ENCODE results near the gene ACOX1.
"Not testable (repeated sequence)": the region's sequence is repeated elsewhere in the genome, so short reads cannot be mapped to it uniquely, and the experiment has no call there.

ACOX1 gene

DNA sequence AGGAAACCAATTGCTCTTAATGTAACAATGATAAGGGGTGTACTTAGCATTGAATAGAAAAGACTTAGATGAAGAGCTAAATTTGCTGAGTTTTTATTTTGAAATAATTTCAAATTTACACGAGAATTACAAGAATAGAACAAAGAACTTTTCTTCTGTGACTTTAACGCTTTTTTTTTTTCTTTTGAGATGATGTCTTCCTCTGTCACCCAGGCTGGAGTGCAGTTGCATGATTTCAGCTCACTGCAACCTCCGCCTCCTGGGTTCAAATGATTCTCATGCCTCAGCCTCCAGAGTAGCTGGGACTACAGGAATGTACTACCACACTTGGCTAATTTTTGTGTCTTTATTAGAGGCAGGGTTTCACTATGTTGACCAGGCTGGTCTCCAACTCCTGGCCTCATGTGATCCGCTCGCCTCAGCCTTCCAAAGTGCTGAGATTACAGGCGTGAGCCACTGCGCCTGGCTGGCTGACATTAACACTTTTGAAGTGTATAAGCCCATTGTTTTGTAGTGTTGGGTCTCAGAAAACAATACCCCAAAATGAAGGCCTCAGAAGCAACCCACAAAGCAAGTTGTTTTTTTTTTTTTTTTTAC lies 2.2 kb upstream of the ACOX1 start:
- DNase-seq (ENCODE audit: low read depth) = no peak

DNA sequence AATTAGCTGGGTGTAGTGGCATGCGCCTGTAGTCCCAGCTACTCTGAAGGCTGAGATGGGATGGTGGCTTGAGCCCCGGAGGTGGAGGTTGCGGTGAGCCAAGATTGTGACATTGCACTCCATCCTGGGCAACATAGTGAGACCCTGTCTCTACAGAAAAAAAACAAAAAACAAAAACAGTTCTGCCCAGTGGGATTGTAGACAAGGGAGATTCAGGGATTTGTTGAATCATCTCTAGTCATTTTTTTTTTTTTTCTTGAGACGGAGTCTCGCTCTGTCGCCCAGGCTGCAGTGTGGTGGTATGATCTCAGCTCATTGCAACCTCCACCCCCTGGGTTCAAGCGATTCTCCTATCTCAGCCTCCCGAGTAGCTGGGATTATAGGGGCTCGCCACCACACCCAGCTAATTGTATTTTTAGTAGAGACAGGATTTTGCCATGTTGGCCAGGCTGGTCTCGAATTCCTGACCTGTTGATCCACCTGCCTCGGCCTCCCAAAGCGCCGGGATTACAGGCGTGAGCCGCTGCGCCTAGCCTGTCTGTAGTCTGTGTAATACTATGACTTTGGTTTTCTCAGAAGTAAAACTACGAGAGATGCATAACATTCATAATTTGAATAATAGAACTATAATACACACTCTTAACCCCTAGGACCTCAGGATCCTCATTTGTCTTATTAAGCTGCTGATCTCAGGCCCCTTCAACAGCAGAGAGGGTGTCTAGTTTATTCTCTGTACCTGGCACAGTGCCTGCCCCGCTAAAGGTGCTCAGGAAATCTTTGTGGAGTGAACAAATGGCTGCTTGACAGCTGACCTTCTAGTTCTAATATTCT lies 1.4 kb upstream of the ACOX1 start:
- no peak for DNase-seq (ENCODE audit: low read depth)

DNA sequence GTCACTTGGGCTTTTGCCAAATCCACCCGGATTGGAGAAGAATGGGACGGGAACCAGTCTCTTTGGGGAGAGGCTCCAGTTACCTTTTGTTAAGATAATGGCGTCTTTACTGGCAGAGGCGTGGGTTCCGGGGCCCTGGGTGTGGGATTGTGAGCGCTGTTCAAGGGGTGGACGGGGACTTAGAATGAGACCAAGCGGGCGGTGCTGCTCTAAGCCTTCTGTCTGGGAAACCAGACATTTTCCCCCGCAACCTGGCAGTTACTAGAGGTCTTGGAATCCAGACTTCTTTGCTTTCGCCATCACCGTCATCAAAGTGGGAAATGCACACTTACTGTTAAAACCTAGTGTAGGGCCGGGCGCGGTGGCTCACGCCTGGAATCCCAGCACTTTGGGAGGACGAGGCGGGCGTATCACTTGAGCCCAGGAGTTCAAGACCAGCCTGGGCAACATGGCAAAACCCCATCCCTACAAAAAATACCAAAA lies 780 bp upstream of the ACOX1 start:
- no peak for DNase-seq (ENCODE audit: low read depth)

DNA sequence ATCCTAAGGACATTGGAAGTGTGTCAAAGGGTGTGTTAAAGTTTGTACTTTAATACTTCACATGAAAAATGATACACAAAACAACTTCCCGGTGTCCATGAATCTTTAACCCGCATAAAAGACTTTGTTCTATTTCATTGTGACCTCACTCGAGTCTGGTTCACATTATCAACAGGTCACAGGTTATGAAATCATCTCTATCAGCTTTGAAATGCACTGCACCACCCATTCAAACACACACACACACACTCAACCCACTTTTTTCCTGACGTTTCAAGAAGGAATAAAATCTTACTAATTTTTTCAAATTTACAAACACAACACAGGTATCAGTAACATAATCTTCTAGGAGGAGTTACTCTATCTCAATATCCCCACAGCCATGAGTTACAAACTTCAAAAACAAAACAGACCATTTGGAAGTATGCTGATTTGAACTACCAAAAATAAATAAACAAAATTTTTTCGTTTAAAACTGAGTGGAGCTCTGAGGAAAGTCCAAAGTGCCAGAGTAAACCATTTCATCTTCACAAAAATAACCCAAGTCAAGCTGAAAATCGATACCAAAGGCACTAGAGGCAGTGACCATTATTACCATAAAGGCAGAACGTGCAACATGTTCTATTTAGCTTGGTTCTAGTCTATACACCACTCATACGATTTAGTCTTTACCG lies 2.7 kb downstream of the ACOX1 start:
- DNase-seq (ENCODE audit: low read depth) = no peak

DNA sequence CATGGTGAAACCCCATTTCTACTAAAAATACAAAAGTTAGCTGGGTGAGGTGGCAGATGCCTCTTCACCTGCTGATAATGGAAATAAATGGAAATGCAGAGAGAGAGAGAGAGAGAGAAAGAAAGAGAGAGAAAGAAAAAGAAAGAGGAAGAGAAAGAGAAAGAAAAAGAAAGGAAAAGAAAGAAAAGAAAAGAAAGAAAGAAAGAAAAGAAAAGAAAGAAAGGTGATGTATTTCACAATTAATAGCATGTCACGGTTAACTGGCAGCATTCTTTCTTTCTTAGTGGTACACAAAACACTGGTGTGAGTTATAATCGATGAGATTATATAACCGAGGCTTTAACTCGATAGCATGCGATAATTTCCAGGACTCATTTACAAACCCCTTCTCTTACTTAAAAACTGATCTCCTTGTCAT lies 3.2 kb downstream of the ACOX1 start:
- no peak for DNase-seq (ENCODE audit: low read depth)

DNA sequence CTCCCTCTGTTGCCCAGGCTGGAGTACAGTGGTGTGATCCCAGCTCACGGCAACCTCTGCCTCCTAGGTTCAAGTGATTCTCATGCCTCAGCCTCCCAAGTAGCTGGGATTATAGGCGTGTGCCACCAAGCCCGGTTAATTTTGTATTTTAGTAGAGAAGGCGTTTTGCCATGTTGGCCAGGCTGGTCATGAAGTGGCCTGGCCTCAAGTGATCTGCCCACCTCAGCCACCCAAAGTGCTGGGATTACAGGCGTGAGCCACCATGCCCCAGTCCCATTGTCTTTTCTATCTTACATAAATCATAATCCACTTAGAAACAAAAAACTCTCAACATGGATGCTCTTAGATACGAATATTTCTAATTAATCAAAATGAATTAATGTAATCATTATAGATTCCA lies 3.8 kb downstream of the ACOX1 start:
- DNase-seq (ENCODE audit: low read depth) = not testable (repeated sequence)

DNA sequence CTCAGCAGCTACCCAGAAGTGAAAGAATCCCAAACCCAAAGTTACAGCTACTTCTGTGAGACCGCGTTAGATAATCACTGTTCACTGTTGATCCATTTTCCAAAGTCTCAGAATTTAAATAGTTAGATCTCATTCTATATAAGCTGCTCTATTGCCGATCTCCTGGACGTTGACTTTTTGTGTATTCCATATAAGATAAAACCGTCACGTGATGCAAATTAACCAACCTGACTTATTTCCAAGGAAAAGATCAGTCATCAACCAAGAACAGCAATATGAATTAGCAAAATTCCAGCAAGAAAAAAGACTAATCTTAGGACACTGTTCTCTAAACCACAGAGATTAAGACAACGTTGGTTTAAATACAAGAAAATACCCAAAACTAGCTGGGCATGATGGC lies 8.3 kb downstream of the ACOX1 start:
- no peak for DNase-seq (ENCODE audit: low read depth)

DNA sequence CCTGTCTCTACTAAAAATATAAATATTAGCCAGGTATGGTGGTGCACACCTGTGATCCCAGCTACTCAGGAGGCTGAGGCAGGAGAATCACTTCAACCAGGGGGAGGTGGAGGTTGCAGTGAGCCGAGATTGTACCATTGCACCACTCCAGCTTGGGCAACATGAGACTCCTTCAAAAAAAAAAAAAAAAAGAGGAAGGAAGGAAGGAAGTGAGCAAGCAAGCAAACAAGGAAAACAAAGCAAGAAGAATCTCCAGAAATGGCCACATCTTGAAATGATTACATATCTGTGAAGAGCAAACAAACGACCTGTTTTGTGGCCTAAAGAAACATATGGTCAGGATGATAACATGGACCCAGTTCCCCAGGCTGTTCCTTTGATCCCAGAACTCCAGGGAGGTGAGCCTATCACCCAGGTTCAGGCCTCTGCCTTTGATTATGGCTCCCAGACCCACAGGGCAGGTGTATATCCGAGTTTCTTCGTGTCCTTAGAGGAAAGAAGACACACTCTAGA lies 8.9 kb downstream of the ACOX1 start:
- no peak for DNase-seq (ENCODE audit: low read depth)

DNA sequence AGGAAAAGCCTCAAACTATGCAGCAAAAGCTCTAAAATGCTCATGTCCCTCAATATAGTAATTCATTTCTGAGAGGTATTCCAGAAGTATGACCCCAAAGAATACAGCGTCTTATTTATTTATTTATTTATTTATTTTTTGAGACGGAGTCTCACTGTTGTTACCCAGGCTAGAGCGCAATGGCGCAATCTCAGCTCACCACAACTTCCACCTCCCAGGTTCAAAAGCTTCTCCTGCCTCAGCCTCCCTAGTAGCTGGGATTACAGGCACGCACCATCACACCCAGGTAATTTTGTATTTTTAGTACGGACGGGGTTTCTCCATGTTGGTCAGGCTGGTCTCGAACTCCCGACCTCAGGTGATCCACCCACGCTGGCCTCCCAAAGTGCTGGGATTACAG lies 9.9 kb downstream of the ACOX1 start:
- DNase-seq (ENCODE audit: low read depth) = not testable (repeated sequence)

DNA sequence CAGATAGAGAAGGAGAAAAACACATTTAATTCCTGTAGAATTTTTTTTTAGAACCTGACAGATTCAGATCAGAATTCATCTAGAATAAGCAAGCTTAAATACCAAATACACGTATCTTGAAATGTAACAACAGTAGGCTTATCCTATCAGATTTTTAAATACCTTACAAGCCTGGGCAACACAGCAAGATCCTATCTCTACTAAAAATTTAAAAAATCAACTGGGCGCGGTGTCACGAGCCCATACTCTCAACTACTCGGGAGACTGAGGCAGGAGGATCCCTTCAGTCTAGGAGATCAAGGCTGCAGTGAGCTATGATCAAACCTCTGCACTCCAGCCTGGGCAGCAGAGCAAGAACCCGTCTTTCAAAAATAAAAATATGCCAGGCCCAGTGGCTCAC lies 13.5 kb downstream of the ACOX1 start:
- DNase-seq (ENCODE audit: low read depth) = no peak

DNA sequence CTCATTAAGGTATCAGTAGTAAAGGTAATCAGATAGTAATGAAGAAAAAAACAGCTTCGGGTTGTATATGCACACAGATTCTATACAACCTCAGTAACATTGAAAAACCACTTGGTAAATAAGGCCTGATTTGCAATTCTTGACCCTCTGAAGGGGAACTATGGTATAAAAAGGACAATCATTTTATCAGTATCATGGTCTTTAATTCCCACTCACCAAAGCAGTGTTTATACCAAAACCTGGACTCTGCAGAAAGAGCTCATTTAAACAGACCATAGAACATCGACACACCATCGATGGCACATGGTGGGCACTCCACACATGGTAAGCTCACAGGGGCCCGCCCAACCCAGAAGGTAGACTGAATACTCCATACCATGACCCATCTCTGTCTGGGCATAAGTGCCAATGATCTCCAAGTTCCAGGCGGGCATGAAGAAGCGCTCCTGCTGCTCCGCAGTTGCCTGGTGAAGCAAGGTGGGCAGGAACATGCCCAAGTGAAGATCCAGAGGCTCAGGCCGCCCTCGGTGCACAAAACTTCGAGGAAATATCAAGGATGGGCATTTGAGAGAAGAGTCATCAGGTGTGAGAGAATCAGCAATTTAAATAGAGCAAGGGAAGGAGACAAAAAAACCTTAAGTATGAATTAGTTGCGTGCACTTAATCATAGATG lies 19.0 kb downstream of the ACOX1 start:
- DNase-seq (ENCODE audit: low read depth) = no peak

DNA sequence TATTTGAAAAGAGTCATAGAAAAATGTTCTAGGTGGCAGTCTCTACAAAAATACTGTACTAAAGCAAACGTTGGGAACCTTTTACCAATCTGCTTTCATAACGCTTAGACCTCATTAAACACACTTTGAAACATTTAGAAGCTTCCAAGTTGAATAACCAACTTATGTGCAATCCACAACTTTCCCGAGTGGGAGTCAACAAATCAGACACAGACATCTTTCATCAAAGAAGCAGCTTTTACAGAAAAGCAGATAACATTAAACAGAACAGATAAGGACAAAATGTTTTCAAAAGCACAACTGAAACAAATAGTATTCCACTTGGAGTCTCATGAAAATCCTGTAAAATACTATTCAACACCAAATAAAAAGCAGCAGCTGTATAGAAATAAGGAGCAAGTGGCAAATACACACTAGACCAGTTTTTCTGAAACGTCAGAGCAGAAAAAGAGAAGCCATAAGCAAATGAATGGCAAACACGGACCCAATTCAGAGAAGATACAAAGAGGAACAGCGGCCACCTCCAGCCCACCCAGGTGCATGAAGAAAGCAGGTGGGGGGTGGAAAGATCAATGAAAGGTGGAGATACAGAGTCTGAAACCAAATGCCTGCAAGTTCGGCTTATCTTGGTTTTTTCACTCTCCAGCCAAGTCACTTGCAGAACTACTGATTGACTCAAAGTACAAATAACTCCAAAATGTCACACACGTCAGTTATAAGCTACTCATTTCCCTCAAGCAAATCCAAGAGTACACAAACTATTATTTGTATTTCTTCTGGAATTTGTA lies 19.7 kb downstream of the ACOX1 start:
- DNase-seq (ENCODE audit: low read depth) = no peak

DNA sequence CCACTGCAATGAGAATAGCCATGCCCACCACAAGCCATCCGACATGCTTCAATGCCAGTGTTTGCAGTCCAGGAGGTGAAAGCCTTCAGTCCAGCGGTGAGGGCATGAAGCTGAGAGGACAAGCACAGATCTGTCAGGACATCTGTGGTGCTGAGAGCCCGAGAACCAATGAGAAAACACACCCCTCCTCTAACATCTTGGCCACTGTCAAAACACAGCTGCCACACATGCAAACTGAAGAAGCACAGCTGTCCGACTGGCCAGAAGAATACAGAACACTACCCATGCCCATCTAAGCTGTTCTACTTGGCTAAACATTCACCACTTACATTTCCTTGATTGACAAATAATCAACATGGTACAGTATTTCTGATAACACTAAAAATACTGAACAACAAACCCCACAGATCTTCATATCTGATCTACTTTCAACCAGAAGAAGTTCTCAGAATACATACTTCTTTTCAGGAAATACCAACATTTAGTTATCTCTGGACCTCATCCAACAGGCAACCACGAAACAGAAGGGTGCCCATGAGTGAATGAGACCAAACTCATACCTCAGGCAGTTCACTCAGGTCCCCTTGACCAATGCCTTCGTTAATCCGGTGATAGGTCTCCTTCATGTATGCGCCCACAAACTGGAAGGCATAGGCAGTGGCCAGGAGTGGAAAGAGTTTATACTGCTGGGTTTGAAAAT lies 28.0 kb downstream of the ACOX1 start:
- DNase-seq (ENCODE audit: low read depth) = no peak

DNA sequence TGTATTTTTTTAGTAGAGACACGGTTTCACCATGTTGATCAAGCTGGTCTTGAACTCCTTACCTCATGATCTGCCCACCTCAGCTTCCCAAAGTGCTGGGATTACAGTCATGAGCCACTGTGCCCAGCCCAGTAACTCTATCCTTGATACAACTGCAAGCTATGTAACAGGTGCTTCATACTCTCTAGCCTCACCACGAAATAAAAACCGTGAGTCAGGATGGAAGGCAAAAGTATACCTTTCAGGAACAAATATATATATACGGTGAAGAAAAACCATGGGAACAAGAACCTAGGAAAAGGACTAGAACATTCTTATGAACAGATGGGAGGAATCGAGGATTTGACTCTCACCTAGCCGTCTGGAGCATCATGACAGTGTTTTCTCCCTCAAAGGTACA lies 28.5 kb downstream of the ACOX1 start:
- no peak for DNase-seq (ENCODE audit: low read depth)

DNA sequence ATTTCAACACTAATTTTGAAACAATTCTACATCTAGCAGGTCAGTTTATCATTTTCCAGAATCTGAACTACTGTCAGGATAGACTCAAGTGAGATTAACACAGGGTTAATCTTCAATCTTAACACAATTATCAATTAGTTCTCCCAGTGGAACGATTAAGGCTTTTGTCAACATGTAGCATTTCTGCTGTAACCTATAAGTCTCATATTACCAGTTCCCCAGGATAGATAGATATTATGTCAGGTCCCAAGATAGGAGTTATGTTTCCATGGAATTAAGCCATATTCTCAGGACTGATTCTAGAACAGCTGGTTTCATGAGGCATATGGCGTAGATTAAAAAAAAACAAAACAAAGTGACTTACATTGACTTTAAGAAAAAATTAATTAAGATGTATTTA lies 33.8 kb downstream of the ACOX1 start:
- DNase-seq (ENCODE audit: low read depth) = no peak

DNA sequence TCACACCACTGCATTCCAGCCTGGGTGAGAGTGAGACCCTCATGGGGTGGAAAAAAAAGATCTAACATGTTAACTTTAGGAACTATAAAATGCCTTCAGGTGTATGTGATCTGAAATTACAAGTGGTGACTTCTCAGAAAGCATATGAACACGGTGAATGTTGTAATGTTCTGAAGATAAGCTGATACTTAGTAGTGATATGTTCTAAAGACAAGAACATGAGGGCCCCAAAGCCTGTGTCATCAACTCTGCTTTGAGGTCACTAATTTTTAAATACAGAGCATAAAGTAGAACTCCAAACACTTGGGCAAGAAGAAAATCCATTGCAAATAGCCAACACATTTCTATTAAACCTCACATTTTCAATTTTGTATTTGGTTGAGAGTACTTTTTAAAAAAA lies 35.5 kb downstream of the ACOX1 start:
- no peak for DNase-seq (ENCODE audit: low read depth)

DNA sequence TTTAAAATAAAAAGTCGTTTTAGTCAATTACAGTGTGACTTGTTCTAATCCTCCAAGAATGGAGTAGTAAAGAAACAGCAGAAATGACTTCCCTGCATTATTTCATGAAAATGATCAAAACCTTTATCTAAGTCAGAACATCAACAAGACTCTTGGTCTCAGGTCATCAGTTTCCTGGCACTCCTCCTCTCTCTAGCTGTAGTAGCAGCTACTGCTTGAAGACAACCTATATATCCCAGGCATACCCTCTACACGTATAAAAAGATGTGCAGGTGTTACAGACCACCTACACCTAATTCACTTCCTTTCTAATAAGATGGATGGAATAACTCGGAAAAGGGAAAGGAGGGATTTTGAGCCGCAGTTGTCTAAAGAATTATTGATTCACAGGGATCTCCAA lies 36.5 kb downstream of the ACOX1 start:
- no peak for DNase-seq (ENCODE audit: low read depth)

DNA sequence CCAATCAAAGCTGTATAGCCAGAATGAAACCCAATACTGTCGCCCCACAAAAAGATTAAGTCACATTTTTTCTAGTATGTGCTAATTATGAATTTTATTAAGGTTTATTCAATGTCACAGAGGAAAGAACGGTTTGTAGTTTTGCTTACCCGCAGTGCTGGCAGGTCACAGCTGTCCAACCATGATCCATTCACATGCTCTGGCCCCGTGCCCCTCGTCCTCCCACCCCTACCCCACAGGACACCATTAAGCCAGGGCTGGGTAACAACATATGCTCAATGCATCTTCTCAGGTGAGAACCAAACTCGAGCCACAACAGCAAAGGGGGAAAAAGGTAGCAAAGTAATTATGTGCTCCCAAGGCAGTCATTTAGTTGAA lies 37.5 kb downstream of the ACOX1 start:
- DNase-seq (ENCODE audit: low read depth) = no peak

DNA sequence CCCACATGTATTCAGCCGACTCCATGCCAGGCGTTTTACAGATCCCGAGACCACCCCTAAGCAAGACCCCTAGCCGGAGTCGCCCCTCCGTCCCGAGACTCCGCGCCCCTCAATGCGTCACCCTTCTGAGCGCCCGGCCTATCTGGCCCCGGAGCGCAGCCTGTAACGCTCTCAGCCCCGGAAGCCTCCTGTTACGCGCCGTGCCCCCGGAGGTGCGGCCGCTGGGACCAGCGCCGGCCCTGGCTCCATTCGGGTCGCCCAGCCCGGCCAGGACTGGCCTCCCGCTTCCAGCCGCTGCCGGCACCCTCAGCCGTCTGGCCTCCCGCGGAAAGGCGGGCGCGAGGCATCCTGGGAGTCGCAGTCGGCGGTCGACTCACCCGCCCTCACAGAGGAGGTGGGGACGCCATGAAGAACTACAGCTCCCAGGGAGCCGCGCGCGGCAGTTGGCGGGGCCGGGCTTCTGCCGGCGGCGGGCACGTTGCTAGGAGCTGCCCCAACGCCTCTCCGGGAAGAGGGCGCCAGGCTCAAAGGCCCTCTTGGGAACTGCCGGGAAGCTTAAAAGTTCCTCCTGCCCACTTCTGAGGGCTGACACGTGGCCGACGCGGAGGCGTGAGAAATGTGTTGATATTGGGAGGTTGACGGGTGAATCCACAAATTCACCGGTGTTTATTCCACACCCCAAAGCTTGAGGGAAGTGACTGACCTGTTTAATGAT lies 38.1 kb downstream of the ACOX1 start, which contains the start of gene FBF1:
TSS of gene FBF1 (minus strand) at position 316 of the 715 bp plus-strand sequence. CDS start 2,893 bp downstream, outside the sequence.
- DNase-seq (ENCODE audit: low read depth) = peak; percentile 69

DNA sequence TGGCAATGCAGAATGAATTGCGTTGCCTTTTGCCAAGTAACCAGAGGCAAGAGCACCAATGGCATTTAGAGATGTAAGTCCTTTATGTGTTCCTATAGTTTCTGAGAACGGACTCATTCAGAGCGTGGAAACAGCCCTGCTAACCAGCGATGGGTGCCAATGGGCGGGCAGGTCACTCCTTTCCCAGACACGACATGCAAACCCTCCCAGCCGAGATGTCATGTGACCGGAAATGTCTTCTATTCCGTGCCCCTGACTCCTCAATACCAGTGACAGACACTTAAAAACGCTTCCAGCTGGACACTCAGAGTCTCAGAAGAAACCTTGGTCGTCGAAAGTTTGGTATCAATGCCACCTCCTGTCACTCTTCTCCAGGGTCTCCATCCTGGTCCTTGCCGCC lies 41.3 kb downstream of the ACOX1 start:
- DNase-seq (ENCODE audit: low read depth) = no peak

All from HS-27A (cell line).